ENCODE results near the gene CEBPA.

- no peak for TF ChIP-seq SUZ12 (IDR thresholded peaks at IDR 0.05; ENCODE audit: extremely low read depth, insufficient read depth, insufficient read length)
- TF ChIP-seq ZNF274 (IDR thresholded peaks at IDR 0.05; ENCODE audit: low read depth, low read length) = no peak
Observed at GRCh38 chr19:33310606-33311325, 8.4 kb upstream of the CEBPA start.

Measured in NT2/D1 (cell line).